Measurements from ENCODE around the gene CDKAL1.
"Not testable (repeated sequence)": the region's sequence is repeated elsewhere in the genome, so short reads cannot be mapped to it uniquely, and the experiment has no call there.

Gene CDKAL1

DNA sequence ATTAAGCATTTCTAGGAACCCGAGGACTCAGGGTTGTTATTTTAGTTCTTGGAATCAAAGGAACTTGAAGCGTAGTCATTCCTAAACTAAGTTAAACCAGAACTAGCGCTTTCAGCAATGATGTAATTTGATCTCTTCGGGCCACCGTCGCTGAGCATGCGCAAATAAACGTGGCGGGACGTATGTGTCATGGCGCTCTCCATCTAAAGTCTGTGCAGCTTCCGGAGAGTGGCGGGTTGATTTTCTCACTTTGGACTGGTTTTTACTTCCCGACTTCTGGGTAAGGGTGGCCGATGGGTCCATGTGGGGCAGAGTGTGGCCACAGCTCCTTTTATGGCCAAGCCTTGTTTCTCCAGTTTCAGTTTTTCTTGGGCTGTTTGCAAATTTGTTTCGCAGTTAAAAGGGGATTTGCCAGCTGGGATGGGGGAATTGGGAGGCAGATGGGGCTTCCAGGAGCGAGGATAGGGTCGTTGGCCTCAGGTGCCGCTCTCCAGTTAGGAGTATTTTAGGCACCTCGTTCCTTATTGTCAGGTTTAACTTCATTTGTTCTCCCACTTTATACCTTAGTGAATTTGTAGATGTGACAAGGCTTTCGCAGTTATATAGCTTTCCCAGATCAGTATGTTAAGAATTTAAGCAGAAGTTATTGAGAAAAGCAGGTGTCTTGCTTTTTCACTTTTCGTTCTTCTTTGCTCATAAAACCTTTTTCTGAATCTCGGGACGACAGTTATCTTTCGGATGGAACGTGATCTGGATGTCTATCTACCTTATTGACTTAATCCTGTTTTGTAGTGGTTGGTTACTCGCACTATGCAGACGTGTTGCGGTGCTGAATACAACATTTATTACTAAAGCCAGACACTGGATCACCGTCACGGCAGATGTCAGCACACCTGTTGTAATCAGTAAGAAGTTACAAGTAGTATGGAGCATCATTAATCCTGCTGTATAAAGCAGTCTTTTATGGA lies at the start of gene CDKAL1:
TSS of gene CDKAL1 (plus strand) at position 163 of the 968 bp plus-strand sequence. CDS start 11,894 bp downstream, outside the sequence.
- peak; percentile 90 to 93 for DNase-seq

DNA sequence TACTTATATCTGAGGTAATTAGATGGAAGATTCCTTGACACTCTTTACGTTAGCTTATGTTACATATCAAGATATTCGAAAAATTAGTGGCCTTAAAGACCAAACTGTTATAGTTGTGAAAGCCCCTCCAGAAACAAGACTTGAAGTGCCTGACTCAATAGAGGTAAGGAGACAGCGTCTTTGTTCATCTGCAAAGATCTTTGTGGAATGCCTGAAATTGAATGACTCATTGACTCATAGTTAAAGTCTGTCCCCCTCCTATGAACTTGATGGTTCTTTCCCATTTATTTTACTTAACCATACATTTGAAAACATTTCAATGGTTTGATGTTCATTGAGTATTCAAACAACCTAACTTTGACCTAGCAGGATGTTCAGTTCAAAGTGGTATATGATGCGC lies 47.6 kb upstream of the CDKAL1 start:
- no peak for DNase-seq

DNA sequence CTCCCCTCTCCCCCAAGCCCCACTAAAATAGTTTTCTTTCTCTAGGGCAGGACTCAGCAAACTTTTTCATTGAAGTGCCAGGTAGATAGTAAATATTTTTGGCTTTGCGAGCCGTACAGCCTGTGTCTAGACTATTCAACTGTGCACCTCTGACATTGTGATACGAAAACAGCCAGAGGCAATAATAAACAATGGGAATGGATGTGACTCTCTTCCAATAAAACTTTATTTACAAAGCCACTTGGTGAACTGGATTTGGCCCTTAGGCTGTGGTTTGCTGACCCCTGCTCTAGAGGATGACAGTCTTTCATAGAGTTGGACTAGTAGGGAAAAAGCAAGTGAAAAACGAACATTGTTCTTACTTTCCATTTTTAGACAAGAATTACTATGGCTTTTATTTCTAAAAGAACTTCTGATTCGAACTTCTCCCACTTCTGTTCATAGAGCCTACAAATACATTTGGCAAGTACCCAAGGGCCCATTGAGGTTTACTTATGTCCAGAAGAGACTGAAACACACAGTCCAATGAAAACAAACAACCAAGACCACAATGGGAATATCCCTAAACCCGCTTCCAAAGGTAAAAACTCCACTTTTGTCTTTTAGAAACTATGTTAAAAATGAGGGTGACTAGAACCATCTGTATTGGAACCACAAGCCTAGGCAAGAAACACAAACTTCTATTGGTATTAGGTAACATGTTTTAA lies 46.4 kb upstream of the CDKAL1 start:
- DNase-seq = no peak

- no peak for DNase-seq
These were observed 43.7 kb upstream of the CDKAL1 start for GRCh38 chr6:20490591-20490990.

- DNase-seq = no peak
These were observed 42.2 kb upstream of the CDKAL1 start for GRCh38 chr6:20492099-20492498.

DNA sequence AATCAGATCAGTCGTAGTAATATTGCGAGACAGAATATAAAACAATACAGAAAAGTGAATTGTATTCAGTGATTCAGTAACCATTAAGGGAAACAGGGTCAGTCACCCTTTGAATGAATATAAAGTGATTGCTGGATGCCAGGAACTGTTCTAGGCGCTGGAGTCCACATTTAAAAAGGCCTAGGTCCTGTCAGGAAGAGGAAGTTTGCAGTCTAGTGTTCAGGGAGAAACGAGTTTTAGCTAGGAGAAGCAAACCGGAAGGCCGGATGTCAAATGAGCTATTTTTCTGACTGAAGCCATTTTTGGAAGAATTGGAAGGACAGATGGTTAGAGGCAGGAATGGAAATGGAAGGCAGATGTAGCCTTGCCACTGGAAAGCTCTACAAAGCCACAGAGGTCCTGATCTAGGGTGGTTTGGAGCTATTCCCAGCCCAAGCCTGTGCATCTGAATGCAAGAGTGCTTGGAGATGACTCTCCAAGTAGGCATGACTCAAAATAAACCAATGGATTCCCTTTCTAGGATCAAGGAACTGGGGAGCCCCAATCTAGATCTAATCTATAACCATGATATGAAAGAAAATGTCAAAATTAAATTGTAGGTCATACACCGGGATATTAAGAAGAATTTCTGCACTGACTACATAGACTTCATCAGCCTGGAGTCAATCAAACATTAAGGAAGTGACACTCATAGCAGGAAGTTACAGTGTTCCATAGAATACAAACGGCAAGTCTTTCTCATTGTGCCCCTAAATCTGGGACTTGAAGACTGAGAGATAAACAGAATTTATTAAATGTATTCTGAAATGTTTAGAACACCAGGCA lies 36.8 kb upstream of the CDKAL1 start:
- DNase-seq = no peak

DNA sequence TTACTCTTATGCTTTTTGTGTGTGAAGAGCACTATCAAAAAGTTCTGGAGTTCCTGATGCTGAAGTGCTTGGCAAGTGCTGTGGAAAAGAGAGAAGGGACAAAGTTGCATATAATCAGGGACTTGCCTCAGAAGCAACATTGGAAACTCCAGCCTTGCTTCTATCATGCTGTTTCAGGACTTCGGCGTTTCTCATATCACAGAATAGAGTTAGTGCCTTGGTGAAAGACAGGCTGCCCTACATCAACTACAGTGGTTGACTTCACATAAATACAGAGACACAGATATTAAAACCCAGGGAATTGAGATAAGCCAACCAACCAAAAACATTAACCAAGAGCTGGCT lies 36.2 kb upstream of the CDKAL1 start:
- no peak for DNase-seq

GRCh38 chr6:20509212-20509611 lies 25.0 kb upstream of the CDKAL1 start:
- no peak for DNase-seq

- DNase-seq = no peak
These were observed 22.4 kb upstream of the CDKAL1 start for GRCh38 chr6:20511852-20512251.

- not testable (repeated sequence) for DNase-seq
These were observed 9.0 kb upstream of the CDKAL1 start for GRCh38 chr6:20525208-20525607.

- DNase-seq = not testable (repeated sequence)
These were observed 5.2 kb upstream of the CDKAL1 start for GRCh38 chr6:20529086-20529448.

DNA sequence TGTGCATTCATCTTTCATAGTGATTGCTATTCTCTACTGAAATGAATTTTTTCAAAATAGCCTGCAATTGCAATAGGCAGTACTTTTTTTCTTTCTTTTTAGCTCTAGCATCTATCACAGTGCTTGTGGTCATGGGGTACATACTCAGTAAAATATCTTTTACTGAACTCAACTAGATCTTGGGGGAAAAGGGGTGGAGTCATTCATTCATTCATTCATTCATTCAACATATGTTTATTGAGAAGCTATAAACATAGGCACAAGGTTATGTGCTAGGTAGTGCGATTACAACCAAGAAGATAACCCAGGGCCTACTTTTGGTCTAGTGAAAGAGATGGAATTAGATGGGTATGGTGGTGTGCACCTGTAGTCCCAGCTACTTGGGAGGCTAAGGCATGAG lies 1.4 kb upstream of the CDKAL1 start:
- no peak for DNase-seq

DNA sequence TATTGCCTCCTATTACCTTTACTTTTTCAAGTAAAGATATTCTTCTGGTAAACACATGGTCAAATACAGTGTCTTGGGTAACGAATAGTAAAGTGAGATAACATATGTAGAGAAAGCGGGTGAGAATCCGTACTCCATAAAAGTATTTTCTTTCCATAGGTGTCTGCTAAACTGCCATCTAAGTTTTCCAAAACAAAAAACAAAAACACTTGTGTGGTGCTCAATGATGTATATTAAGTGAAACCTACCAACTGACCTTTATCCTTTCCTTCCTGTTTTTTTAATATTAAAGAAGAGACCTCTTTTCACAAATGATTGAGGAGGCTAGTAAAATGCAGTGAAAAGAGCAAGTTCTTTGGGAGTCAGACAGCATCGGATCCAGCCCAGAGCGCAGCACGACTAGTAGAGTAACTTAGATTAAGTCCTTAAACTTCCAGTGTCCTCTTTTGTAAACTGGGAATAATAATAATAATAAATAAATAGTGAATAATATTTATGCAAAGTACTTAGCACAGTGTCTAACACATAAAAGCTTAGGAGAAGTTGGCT lies 437 bp upstream of the CDKAL1 start:
- no peak for DNase-seq

DNA sequence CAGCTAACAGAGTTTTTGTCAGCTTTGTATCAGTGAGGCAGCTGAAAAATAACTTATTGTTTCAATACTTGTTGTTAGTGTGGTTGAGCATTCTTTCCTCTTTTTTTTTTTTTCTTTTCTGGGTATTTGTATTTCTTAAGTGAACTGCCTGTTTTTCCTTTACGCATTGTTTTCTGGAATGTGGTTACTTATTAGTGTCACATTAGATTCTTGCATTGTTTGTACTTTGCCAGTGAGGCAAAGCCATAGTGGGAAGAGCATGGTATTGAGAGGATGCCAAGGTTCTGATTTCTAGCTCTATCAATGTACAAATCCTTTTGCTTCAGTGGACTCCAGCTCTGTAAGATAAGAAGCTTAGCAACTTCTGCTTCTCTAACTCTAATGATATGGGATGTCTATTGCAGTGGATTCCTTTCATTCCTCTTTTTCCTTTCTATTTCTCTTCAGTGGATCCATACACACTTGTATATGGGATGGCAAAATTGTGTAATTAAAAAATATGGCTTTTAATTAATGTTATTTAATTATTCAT lies 3.9 kb downstream of the CDKAL1 start:
- no peak for DNase-seq

DNA sequence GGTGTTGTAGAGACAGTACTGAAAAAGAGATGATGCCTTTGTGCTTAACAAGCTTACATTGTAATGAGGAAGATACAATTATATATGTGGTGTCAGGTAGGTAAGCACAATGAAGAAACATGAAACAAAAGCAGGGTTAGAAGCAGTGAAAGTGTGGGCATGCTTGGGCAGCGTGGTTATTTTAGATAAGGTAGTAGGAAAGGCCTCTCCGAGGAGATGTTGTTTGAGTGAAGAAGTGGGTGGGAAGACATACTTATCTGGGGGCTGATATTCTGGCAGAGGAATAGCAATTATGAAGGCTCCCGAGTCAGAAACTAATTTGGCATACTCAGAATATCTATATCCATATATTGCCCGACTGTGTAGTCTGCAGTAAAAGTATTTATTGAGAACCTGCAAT lies 4.7 kb downstream of the CDKAL1 start:
- DNase-seq = no peak

- DNase-seq = no peak
These were observed 5.1 kb downstream of the CDKAL1 start for GRCh38 chr6:20539387-20539786.

GRCh38 chr6:20540683-20541082 lies 6.4 kb downstream of the CDKAL1 start:
- no peak for DNase-seq

GRCh38 chr6:20541382-20541781 lies 7.1 kb downstream of the CDKAL1 start:
- no peak for DNase-seq

GRCh38 chr6:20542927-20543602 lies 8.8 kb downstream of the CDKAL1 start:
- DNase-seq = peak in 1 of 2 experiments; percentile 15

DNA sequence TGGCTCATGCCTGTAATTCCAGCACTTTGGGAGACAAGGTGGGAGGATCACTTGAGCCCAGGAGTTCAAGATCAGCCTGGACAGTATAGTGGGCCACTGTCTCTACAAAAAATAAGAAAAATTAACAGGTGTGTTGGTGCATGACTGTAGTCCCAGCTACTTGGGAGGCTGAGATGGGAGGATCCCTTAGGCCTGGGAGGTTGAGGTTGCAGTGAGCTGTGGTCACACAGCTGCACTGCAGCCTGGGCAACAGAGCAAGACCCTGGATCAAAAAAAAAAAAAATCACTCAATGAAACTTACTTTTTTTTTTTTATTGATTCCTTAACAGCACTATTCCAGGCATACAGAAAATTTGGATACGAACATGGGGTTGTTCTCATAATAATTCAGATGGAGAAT lies 14.0 kb downstream of the CDKAL1 start:
- DNase-seq = no peak

DNA sequence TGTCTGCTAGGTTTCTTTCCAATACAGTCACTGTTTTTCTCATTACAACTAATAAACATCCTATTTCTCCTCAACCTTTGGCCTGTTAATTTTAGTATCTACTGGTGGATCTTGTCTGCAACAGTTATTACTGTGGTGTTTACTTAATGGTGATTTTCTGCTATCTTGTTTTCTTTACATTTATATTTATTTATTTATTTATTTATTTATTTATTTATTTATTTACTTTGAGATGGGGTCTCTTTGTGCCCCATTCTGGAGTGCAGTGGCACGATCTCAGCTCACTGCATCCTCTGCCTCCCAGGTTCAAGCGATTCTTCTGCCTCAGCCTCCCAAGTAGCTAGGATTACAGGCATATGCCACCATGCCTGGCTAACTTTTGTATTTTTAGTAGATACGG lies 15.1 kb downstream of the CDKAL1 start:
- not testable (repeated sequence) for DNase-seq

GRCh38 chr6:20554326-20554725 lies 20.1 kb downstream of the CDKAL1 start:
- DNase-seq = no peak

Data from activated CD4-positive, alpha-beta T cell treated with anti-CD3 and anti-CD28 coated beads, Interleukin-2, amount 50 U/mL, for 48 hours (primary cell).